GM19455 (cell line): ENCODE measurements around the gene ARHGAP27.

Experiments used
- ATAC-seq: cut with Tn5 transposase; IDR thresholded peaks from one replicate; pipeline ENCODE4 v1.9.1; 2021; ENCODE audit not compliant: unreplicated experiment

Gene ARHGAP27

DNA sequence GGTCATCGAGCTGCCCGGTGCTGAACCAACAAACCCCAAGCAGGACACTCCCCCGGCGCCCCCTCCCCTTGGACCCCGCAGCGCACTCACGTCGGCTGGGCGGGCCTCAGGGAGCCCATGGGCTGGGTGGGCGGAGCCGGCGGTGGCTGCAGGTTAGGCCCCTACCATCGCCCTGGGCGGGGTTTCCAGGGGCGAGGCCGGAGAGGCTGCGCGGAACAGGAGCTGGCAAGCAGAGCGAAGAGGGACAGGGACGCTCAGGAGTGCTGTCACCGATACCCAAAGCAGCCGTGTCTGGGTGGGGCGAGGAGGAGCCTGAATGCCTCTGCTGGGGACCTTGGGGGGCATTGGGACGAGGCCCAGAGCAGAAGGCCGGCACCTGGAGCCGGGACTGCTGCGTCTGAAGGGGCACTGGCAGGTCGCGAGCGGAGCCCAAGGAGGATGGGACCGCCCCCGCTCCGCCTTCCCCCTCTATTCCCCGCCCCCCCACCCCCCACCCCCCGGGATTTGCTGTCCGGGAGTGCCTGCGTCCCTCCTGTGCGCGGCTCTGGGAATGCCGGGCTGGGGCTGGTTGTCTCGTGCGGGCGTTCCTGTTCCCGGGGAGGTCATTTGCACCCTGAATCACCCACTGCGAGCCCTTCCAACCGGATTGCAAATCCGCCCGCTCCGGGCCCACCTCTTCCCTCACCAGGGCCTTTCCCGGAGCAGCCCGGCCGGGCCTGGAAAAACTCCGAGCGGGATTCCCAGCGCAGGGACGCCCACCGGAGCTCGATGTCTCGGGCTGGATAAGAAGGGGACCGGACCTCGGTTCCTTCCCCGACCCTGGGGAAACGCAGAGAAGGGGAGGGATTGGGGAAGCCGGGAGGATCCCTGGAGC is 902 bp downstream of the ARHGAP27 start:
- ATAC-seq = peak; percentile 54

DNA sequence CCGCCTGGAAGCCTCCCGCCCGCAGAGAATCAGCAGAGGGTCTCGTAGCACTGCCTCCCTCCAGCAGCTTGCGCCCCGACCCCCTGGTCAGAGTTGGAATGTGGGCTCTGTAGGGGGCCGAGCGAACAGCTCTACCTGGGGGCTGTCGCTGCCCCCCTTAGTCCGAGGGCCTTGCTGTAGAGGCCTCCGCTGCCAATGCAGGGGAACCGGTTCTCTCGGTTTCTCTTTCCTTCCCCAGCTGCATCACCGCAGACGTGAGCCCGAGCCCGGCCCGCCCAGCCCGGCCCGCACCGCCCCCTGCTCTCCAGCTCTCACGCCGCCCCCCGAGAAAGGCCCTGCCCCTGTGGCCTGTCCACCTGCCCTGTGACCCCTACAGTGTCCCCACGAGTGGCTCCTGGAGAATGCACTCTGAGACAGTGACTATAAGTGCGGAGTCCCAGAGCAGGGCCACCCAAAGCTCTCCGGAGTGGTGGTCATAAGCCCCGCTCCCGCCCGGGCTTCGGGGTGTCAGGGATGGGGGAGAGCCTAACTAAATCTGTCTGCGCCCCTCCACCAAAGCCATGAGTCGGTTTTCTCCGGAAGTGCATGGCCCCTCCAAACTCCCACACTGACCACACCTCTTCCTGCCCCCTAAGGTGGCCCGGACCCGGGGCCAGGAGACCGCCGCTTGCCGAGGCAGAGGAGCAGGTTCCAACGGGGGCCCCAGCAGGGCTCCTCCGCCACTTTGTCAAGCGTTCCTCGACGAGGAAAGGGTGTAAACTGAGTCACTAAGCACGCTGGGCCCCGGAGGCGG is 1.7 kb downstream of the ARHGAP27 start:
- ATAC-seq = peak; percentile 7

DNA sequence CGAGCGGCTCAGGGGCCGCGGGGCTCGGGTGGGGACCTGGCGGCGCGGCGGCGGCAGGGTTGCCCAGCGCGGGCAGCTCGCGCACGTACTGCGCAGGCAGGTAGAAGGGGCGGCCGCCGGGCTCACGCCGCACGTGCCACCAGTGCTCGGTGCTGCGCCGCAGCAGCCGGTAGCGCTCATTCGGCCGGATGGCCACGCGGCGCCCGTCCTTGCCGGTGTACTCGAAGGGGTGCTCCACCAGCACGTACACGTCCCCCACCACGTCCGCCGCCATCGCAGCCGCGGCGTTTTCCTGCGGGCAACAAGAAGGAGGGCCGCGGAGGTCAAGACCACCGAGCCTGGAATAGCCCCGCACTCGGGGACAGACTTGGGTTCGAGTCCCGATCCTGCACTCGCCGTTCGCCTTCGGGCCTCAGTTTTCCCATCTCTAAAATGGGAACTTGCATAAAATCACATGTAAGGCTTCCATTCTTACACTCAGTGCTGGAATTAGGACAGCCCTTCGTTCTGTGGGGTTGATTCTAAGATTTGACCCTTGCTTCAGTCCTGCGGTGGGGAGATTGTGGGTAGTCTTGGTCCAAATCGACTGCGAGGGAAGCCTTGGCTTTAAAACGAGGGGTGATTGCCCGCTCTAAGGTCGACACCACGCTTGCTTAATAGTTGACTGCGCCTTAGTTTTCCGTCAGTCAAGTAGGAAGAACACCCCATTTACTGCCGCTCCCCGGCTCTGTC is 2.5 kb downstream of the ARHGAP27 start:
- no peak for ATAC-seq

DNA sequence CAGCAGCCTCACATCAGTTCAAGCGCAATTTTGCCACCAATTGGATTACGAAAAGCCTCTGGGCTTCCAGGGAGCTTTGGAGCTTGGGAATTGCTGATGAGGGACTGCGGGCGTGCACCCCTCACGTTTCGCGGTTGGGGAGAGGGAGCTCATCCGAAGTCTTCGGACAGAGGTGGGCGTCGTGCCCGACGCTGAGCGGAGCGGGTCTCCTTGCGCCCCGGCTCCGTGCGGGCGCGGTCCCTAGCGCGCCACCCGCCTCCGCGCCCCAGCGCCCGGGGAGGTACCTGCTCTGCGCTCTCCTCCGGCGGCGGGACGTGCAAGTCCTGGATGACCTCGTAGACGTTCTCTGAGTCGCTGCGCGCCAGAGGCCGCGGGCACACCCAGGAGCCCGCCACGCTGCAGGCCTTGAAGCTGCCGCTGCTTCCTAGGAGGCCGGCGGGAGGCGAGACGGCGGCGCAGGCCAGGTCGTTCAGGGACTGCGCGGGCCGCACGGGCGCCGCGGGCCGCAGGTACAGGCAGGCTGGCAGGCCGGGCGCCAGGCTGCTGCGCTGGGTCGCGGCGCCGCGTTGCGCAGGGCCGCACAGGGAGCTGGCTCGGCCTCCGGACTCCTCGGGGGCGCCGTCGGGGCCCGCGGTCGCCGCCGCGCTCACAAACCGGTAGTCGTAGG is 3.2 kb downstream of the ARHGAP27 start:
- ATAC-seq = no peak

DNA sequence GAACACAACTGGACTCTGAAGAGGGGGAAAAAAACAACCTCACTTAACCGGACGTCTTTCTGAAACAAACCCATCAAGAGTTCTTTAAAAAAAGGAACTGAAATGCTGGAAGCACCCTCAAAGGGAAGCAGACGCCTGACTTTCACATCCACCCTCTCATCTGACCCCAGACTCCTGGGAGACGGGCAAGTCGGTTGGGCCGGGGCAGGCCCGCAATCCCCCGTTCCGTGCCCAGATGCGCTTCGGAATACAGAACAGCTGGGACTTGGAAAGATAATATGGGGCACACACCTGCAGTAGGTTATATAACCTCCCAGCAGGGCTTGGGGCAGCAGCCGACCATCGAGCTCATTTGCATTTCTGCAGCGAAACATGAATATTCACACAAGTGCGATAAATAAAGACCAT is 3.7 kb downstream of the ARHGAP27 start:
- ATAC-seq = no peak

DNA sequence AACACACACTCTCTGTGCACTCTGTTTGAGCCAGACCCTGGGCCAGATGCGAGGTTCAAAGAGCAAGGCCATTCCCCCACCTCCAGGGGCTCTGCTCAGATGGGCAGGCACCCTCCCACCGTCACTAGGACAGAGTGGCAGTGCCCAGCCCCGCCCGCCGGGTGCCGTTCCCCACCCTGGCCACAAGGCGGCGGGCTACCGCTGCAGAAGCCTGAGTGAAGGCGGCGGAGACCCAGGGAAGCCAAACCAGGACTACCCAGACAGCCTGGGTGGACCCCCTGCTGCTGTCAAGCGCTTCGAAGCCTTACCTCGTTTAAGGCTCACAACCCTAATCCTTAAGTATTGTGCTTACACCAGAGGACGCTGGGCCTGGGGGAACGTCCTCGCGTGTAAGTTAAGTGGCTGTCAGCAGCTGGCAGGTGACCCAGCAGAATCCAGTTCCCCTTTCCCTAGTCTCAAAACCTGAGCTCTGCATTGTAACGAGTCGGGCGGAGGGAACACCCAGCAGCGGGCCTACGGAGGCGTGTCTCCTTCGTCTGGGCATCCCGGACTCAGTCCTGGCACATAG is 4.5 kb downstream of the ARHGAP27 start:
- no peak for ATAC-seq

DNA sequence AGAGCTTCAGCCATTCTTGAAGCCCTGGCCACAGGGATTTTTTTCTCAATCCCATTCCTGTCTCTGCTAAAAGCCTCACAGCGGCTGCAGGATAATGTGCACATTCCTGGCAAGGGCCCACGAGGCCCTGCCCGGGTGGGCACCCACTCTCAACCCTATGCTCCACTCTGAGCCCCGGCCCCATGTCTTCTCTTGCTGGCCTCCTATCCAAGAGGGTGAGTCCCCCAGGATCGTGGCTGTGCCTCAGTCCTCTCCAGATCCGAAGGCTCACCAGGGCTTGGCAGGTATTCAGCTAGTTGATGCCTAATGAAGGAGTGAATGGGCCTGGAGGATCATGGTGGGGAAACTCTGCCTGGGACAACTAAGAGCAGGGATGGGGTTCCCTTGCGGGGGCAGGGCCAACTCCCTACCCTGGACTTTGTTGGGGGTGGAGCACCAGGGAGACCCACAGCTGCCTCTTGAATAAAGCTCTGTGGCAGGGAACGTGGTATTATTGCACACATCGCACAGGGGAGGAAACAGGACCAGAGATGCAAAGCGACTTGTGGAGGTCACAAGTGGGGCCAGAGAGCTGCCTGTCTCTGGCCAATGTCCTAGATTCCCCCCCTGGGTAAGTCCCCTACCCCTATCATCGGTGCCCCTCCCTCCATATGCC is 5.4 kb downstream of the ARHGAP27 start:
- no peak for ATAC-seq

DNA sequence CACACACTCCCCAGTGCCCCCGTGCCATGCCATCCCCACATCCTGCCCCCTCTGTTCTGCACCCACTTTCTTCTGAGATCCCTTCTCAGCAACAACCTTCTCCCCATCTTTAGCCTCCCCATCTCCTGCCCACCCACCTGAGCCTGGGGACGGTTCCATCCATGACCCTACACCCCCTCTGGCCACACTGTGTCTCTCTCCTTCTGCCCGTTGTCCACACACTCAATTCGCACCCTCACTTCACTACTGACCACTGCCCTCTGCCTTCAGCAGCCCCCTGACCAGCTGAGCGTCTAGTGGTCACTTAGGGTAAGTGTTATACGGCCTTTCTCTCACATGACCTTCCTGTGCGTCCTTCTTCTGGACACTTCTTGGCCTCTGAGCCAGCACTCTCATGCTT is 6.1 kb downstream of the ARHGAP27 start:
- no peak for ATAC-seq

DNA sequence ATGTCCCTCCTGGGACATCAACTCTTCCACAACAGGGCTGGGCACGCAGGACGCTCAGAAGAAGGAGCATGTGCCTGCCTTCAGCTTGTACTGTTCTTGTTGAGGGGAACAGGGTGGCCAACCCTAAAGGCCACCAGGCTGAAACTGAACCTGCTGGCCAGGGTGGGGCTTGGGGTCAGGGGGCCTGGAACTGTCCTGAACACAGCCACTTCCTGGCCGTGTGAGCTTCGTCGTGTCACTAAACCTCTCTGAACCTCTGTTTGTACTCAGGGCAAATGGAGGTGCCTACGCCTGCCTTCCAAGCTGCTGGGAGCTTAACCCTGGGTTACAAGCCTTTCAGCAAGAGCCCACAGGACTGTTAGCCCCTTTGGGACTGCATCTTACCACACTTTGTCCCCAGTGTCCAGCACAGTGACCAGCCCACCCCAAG is 6.7 kb downstream of the ARHGAP27 start:
- ATAC-seq = no peak

DNA sequence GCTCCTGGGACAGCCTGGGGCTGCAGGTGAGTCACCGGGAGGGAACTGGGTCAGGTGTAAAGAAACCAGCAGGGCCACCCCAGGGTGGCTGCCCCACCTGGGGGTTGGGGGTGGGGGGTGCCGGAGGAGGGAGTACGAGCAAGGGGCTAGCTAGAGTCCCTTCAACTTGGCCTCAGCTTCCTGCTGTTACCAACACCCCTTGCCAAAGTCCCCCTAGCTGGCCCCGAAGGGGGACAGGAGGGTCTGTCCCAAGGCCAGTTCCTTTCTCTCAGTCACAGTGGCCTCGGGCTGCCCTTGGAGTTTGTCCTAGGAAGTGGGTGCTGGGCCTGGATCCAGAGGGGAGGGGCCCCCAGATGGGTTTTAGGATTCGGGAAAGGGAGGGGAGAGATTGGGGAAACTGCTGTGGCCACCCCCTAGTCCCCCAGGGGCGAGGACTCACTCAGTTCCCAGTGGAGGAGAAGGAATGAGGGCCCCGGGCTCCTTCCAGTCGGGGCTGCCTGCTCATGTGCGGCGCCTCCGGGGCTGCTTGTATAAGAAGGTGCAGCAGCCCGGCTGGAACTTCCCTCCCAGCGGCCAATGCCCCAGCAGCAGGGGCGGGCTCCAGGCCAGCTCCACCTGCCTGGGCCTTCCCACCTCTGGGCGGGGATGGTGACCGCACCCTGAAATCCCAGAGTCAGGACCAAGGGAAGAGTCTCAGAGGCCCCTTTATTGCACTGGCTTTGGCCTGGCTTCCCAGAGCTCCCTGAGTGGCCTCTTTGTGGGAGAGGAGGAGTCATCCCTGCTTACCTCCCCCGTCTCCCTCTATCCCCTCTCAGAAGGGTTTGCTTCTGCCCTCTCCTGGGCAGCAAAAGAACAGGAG is 7.3 kb downstream of the ARHGAP27 start:
- no peak for ATAC-seq

DNA sequence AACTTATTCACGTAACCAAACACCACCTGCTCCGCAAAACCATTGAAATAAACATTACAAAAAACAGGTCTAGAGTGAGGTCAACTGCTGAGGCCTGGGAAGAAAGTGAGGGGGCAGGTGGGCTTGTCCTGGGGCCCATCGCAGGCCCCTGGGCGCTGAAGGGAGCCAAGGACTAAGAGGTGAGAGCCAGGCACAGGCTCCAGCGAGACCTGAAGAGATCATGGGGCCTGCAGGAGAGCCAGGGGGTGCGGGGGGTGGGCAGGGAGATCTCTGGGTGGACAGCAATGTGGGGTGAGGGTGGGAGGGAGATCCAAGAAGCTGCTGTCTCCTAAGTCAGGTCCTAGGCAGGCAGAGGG is 7.9 kb downstream of the ARHGAP27 start:
- ATAC-seq = no peak

DNA sequence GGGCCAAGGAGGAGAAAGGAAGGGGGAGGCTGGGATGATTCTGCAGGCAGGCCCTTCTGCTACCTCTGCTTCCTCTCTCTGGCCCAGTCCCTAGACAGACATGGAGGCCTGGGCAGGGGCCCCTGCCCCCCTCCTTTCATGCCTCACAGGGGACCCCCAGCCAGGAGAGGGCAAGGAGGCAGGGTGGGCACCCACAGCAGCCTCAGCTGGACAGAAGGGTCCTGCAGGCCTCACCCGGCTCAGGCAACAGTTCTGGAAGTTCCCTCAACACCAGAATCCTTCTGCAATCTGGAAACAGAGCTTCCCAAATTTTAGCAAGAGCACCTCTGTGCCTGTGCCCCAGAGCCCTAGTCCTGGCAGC is 8.7 kb downstream of the ARHGAP27 start:
- ATAC-seq = no peak

DNA sequence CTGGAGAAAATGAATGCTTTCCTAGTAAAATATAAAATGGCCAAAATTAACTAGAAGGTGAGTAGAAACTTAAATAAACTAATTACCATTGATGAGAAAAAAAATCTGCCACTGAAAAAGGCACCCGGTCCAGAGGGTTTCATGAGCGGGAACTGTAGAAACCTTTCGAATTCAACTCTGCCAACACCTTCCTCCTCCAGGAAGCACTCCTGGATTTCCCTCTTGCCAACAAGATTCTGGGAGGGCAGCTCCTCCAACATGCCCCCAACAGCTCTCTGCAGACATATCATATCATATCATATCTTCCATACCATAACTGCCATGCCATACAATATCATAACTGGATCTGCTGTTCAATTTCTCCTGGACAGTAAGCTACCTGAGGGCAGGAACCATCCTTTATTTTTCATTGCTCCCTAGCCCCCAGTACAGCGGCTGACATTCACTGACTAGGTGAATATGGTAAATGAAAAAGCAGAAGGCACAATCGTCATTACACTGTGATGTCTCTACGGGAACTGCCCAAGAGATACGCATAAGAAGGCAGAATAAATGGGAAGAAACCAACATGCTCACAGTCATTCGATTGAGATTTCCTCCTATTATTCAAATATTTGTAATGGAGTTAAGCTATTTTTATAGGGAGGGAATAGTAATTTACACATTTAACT is 9.2 kb downstream of the ARHGAP27 start:
- ATAC-seq = no peak

DNA sequence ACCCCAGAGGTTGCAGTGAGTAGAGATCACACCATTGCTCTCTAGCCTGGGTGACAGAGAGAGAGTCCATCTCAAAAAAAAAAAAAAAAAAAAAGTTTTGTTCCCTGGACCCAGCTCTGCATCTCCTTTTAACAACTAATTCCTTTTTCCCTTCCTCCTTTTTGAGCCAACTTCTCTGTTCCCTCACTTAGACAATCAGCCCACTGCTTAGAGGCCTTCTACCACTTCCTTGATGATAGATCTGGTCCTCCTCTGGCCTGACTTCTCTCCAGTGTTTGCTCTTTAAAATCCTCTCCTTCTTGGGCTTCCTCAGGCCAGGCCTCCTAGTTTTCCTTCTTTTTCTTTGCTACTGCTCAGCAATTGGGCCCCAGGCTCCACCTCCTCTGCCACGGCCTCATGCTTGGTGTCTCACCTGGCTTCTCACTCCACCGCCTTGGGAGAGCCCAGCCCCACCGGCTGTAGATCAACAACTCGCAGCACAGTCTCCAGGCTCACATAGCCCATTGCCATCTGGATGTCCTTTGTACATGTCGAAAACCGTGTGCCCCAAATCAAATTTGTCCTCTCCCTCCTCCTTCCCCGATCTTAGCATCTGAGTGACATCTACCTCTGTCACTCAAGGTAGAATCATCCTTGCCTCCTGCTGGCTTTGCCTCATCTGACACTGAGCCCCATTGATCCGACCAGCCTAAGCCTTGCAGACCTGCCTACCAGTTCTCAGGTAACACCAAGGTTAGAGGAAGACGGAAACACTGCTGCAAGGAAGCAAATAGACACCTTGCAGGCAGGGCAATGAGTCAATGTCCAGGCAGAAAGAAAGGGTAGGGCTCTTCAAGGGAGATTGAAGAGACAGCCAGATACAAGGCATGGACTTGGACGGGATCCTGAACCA is 17.4 kb downstream of the ARHGAP27 start:
- no peak for ATAC-seq

DNA sequence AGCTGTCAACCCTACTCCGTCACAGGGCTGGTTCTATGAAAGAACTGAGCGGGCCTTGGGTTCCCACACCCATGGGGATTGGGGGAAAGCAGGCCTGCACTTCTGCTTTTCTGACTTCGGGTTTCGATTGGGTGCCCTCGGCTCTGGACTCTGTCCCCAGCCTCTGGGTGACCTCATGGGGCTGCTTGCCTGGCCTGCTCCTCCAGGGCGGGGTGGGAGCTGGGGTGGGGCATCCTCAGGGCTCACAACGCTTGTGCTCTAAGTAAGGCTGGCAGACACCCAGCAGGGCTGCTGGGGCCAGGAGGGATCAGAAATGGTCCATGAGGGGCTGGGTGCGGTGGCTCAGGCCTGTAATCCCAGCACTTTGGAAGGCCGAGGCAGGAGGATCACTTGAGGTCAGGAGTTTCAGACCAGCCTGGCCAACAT is 19.2 kb downstream of the ARHGAP27 start:
- ATAC-seq = no peak

DNA sequence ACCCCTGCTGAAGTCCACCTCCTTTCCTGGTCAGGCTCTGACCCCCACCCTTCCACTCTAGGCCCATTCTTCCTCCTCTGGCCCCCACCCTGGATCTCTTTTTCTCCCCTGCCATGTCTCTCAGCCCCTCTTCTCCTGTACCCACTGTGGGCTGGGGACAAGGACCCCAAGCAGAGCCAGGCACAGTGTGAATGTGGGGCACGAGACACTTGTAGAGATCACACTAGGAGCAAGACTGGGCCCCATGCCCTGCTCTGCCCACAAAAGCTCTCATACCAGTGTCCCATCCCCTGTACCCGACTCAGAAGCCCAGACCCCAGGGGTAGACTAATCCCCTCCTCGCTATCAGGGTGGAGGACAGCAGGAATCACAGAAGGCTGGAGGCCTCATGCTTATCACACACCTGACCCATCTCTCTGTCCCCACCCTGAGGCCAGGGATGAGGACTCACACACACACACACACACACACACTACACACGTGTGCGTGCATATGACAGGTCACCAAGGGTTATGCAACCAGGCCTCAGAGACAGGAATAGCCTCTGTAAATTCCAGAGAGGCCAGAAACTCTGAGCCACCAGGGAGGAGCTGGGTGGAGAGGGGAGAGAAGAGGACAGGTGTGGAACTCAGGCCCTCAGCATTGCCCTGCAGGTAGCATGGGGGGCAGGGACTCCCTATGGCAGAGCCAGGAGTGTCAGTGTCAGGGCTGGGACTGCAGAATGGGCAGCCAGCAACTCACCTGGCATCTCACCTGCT is 21.1 kb downstream of the ARHGAP27 start:
- ATAC-seq = no peak
